Frontal cortex (tissue), 4 donors: ENCODE data around the gene ASPG. TPM values are rescaled to one million over a fixed set of nuclear protein-coding genes. Genes with fewer than 3 reads are reported as not detected.
A peak's percentile ranks its signal among the peaks of the same experiment; 100 is the strongest.
"Not testable (repeated sequence)": the region's sequence is repeated elsewhere in the genome, so short reads cannot be mapped to it uniquely, and the experiment has no call there.

ENCODE experiments used
- DNase-seq, 2 donors: peaks; one replicate each; pipeline ENCODE4 v3.0.0; 2012; ENCODE audit warnings: low spot score in 2 of 2
- FAIRE-seq: peaks from 2 replicates; lab custom pipeline; 2012; peaks lifted over from hg19 to GRCh38; lab: Jason Lieb, UNC
- small RNA-seq: library from RNA; depleted of rRNA; stranded (forward); fragments of <200 nt; gene quantifications from one replicate; pipeline ENCODE3, GENCODE V24; 2014
- total RNA-seq: library from RNA; depleted of rRNA; stranded (reverse); fragments of >200 nt; gene quantifications from one replicate; pipeline ENCODE4 v1.2.3, GENCODE V29; 2014
- donor health status: control.
- donor health status: control.
- donor health status: control.

ASPG gene
- total RNA-seq, 1 donor from 2014 or later = 0.41 TPM

- FAIRE-seq = no peak
- DNase-seq = no peak
Measured at GRCh38 chr14:104152686-104153393, 67.3 kb downstream of the ASPG start.

- not testable (repeated sequence) for DNase-seq, FAIRE-seq
Measured at GRCh38 chr14:104153394-104153755, 67.9 kb downstream of the ASPG start.

GRCh38 chr14:104154246-104154645 lies 68.7 kb downstream of the ASPG start:
- FAIRE-seq = no peak

GRCh38 chr14:104155513-104155912 lies 70.0 kb downstream of the ASPG start:
- FAIRE-seq (no peak), DNase-seq (no peak)

More at GRCh38 chr14:104154246-104154645, 68.7 kb downstream of the ASPG start:
- DNase-seq = no peak

- FAIRE-seq (no peak), DNase-seq (no peak)
Measured at GRCh38 chr14:104156142-104156541, 70.6 kb downstream of the ASPG start.

GRCh38 chr14:104157016-104157928 lies 71.8 kb downstream of the ASPG start:
- FAIRE-seq = no peak
- DNase-seq = no peak

- peak; percentile 61 to 75 for DNase-seq
- FAIRE-seq = no peak
Measured at GRCh38 chr14:104158827-104159798, 73.6 kb downstream of the ASPG start.

- FAIRE-seq (no peak), DNase-seq (no peak)
Measured at GRCh38 chr14:104159990-104160389, 74.5 kb downstream of the ASPG start.

- no peak for DNase-seq
- no peak for FAIRE-seq
Measured at GRCh38 chr14:104161602-104162367, 76.3 kb downstream of the ASPG start.

- no peak for FAIRE-seq
- no peak for DNase-seq
Measured at GRCh38 chr14:104162495-104162894, 77.0 kb downstream of the ASPG start.

GRCh38 chr14:104163541-104163940 lies 78.0 kb downstream of the ASPG start:
- FAIRE-seq (no peak), DNase-seq (no peak)

GRCh38 chr14:104164041-104164440 lies 78.5 kb downstream of the ASPG start:
- no peak for FAIRE-seq
- no peak for DNase-seq

GRCh38 chr14:104164512-104164911 lies 79.0 kb downstream of the ASPG start:
- no peak for FAIRE-seq
- DNase-seq = no peak

Small RNAs within 50 kb of the gene (small RNA-seq; reads per million reads assigned to genes)
- 1.7 reads per million, percentile 78 among the genes with 10 or more reads in this experiment for gene MIR203A

Other genes starting within 250 kb of the ASPG start
- 11.8 TPM for gene PPP1R13B, start 238.1 kb upstream of the ASPG start, total RNA-seq
- 6.5 TPM for gene TDRD9, start 157.2 kb upstream of the ASPG start, total RNA-seq
- not detected for gene RD3L, start 143.2 kb upstream of the ASPG start, total RNA-seq
- 13.0 TPM for gene KIF26A, start 52.9 kb downstream of the ASPG start, total RNA-seq